GM19452 (cell line): ENCODE data around the gene BAHCC1.

Experiments
- ATAC-seq: cut with Tn5 transposase; IDR thresholded peaks from one replicate; pipeline ENCODE4 v1.9.1; 2021; ENCODE audit not compliant: unreplicated experiment

BAHCC1 gene

GRCh38 chr17:81489998-81490992 lies 95.0 kb downstream of the BAHCC1 start:
- ATAC-seq, result no peak

GRCh38 chr17:81491181-81491581 lies 95.9 kb downstream of the BAHCC1 start:
- no peak for ATAC-seq

- no peak for ATAC-seq
These were observed 96.5 kb downstream of the BAHCC1 start for GRCh38 chr17:81491761-81492160.

DNA sequence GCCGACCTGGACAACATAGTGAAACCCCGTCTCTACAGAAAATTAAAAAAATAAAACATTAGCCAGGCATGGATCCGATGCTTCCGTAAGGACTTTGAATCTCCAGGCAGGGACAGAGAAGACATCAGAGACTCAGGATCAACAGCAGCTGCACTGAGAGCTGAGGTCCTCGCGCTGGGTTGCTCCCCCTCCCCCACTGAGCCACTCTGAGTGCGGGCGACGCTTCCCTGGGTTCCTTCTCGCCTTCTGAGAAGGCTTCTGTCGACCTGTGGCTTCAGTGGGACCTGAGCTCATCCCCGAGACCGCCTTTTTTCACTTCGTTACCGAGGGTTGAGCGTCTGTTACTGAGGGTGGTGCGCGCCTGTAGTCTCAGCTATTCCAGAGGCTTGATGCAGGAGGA lies 96.9 kb downstream of the BAHCC1 start:
- no peak for ATAC-seq

DNA sequence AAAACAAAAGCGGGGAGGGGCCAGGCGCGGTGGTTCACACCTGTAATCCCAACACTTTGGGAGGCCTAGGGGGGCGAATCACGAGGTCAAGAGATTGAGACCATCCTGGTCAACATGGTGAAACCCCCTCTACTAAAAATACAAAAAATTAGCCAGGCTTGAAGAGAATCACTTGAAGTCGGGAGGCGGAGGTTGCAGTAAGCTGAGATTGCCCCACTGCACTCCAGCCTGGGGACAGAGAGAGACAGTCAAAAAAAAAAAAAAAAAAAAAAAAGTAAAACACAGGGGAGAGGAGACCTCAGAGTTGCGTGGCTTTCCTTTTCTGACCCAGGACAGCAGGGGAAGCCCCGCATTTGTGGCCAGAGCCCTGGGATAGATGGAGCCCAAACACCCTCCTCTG lies 97.4 kb downstream of the BAHCC1 start:
- no peak for ATAC-seq

GRCh38 chr17:81493198-81494038 lies 98.2 kb downstream of the BAHCC1 start:
- ATAC-seq, result no peak

GRCh38 chr17:81494626-81495377 lies 99.5 kb downstream of the BAHCC1 start:
- no peak for ATAC-seq

GRCh38 chr17:81498953-81499600 lies 103.8 kb downstream of the BAHCC1 start:
- ATAC-seq, result no peak

GRCh38 chr17:81499601-81499970 lies 104.3 kb downstream of the BAHCC1 start:
- ATAC-seq, result no peak

DNA sequence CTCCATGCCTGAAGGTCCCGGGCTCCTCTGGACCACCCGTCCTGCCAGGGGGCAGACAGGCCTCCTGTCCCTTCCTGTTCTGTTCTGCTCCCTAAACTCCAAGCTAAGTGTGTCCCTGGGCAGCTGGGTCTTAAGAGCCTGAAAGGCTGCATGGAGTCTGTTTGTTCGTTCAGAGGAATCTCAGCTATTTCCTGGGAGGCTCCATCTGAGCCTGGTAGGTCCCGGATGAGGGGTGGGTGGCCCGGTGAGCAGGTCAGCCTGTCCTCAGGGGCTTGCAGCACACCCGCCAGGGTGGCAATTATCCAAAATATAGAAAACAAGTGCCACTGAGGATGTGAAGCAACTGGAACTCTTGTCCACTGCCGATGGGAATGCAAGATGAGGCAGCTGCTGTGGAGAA lies 104.8 kb downstream of the BAHCC1 start:
- ATAC-seq, result no peak

- ATAC-seq, result no peak
These were observed 107.3 kb downstream of the BAHCC1 start for GRCh38 chr17:81502471-81503017.

DNA sequence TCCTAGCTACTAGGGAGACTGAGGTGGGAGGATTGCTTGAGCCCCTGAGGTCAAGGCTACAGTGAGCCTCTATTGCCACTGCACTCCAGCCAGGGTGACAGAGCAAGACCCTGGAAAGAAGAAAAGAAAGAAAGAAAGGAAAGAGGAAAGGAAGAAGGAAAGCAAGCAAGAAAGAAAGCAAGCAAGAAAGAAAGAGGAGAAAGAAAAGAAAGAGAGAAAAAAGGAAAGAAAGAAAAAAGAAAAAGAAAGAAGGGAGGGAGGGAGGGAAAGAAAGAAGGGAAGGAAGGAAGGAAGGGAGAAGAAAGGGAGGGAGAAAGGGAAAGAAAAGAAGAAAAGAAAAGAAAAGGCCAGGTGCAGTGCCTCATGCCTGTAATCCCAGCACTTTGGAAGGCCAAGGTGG lies 108.4 kb downstream of the BAHCC1 start:
- no peak for ATAC-seq

- no peak for ATAC-seq
These were observed 113.5 kb downstream of the BAHCC1 start for GRCh38 chr17:81508639-81509206.

- no peak for ATAC-seq
These were observed 114.1 kb downstream of the BAHCC1 start for GRCh38 chr17:81509207-81509971.

DNA sequence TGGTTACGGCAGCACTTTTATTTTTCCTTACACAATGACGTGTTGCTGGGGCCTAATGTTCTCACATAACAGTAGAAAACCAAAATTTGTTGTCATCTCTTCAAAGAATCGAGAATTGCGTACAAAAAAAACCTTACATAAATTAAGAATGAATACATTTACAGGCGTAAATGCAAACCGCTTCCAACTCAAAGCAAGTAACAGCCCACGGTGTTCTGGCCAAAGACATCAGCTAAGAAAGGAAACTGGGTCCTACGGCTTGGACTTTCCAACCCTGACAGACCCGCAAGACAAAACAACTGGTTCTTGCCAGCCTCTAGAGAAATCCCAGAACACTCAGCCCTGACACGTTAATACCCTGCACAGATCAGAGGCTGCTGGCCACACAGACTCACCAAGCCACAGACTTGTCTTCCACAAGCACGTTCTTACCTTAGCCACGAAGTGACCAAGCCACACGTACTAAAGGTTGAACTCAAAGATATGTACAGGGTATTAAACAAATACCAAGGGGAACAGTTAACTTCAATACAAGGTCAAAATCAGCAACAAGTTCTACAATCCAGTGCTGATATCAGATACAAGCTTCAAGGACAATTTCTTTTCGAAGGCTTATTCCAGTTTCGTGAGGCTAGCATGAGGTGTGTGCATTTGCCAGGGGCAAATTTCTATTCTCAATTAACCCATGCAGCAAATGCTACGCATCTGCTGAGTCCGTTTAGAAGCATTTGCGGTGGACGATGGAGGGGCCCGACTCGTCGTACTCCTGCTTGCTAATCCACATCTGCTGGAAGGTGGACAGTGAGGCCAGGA lies 114.9 kb downstream of the BAHCC1 start:
- no peak for ATAC-seq

DNA sequence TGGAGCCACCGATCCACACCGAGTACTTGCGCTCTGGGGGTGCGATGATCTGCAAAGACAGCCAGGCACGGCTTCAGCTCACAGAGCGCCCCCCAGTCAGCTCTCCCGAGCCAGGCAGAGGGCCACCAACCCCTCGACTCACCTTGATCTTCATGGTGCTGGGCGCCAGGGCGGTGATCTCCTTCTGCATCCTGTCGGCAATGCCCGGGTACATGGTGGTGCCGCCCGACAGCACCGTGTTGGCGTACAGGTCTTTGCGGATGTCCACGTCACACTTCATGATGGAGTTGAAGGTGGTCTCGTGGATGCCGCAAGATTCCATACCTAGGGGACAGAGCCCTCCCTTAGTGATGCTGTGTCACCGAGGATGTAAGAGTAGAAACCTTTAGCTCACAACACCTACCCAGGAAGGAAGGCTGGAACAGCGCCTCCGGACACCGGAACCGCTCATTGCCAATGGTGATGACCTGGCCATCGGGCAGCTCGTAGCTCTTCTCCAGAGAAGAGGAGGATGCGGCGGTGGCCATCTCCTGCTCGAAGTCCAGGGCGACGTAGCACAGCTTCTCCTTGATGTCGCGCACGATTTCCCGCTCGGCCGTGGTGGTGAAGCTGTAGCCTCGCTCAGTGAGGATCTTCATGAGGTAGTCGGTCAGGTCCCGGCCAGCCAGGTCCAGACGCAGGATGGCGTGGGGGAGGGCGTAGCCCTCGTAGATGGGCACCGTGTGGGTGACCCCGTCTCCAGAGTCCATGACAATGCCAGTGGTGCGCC lies 115.7 kb downstream of the BAHCC1 start:
- no peak for ATAC-seq

- no peak for ATAC-seq
These were observed 116.2 kb downstream of the BAHCC1 start for GRCh38 chr17:81511554-81511803.
